GM23338 (cell line): ENCODE data around the gene CCBE1. TPM values are rescaled to one million over a fixed set of nuclear protein-coding genes. Genes with fewer than 3 reads are reported as not detected.

ENCODE experiments used
- ATAC-seq: fragments of 200-7000 bp; cut with Tn5 transposase; 3 replicates; pipeline ENCODE4 v1.9.1; 2020
- DNase-seq: peaks from one replicate; pipeline ENCODE4 v3.0.0-alpha.2; 2015; ENCODE audit warnings: low spot score
- H2AFZ ChIP-seq: fragments of 200-600 bp; sonication (generic); 2 replicates; pipeline ENCODE4 v1.8.0; 2016; ENCODE audit warnings: antibody characterized with exemption, mild to moderate bottlenecking, moderate library complexity
- H3F3A ChIP-seq: fragments of 200-600 bp; sonication (generic); replicated peaks from 2 replicates; pipeline ENCODE4 v1.8.0; 2017; ENCODE audit warnings: antibody characterized with exemption, mixed run types, low read depth
- H3K27ac ChIP-seq: fragments of 200-600 bp; sonication (generic); 2 replicates; pipeline ENCODE4 v1.6.1; 2016; ENCODE audit warnings: low read depth
- H3K27me3 ChIP-seq: fragments of 200-600 bp; sonication (generic); 2 replicates; pipeline ENCODE4 v1.8.0; 2016; ENCODE audit warnings: mild to moderate bottlenecking, mixed run types, moderate library complexity; ENCODE audit not compliant: insufficient read depth
- H3K36me3 ChIP-seq: fragments of 200-600 bp; sonication (generic); 2 replicates; pipeline ENCODE4 v1.8.0; 2016; ENCODE audit warnings: mild to moderate bottlenecking; ENCODE audit not compliant: insufficient read depth
- H3K4me1 ChIP-seq: fragments of 200-600 bp; sonication (generic); 2 replicates; pipeline ENCODE4 v1.8.0; 2016; ENCODE audit warnings: mild to moderate bottlenecking, moderate library complexity; ENCODE audit not compliant: insufficient read depth
- H3K4me2 ChIP-seq: fragments of 200-600 bp; sonication (generic); 2 replicates; pipeline ENCODE4 v1.7.1; 2017; ENCODE audit warnings: mixed run types
- H3K4me3 ChIP-seq: fragments of 200-600 bp; sonication (generic); 2 replicates; pipeline ENCODE4 v1.6.1; 2016; ENCODE audit warnings: mixed run types
- H3K79me2 ChIP-seq: fragments of 200-600 bp; sonication (generic); replicated peaks from 2 replicates; pipeline ENCODE4 v1.8.0; 2017; ENCODE audit warnings: mild to moderate bottlenecking; ENCODE audit not compliant: insufficient read depth
- H3K9me2 ChIP-seq: fragments of 200-600 bp; sonication (generic); 2 replicates; pipeline ENCODE4 v1.8.0; 2017; ENCODE audit not compliant: insufficient read depth
- H4K20me1 ChIP-seq: fragments of 200-600 bp; sonication (generic); replicated peaks from 2 replicates; pipeline ENCODE4 v1.8.0; 2017; ENCODE audit warnings: mild to moderate bottlenecking; ENCODE audit not compliant: insufficient read depth
- H3K27ac Mint-ChIP-seq: 2 replicates; pipeline ENCODE4 v1.8.0; 2020; ENCODE audit warnings: inconsistent platforms, mild to moderate bottlenecking, moderate library complexity, mixed read lengths
- H3K27me3 Mint-ChIP-seq: 3 replicates; pipeline ENCODE4 v1.8.0; 2022; ENCODE audit warnings: low read depth, mild to moderate bottlenecking, moderate library complexity, mixed read lengths, inconsistent platforms; ENCODE audit not compliant: insufficient read depth, poor library complexity
- H3K36me3 Mint-ChIP-seq: 3 replicates; pipeline ENCODE4 v1.8.0; 2021; ENCODE audit warnings: low read depth, mild to moderate bottlenecking, inconsistent platforms, moderate library complexity, mixed read lengths
- H3K4me1 Mint-ChIP-seq: 3 replicates; pipeline ENCODE4 v1.8.0; 2020; ENCODE audit warnings: mild to moderate bottlenecking, inconsistent platforms, mixed read lengths
- H3K4me3 Mint-ChIP-seq: 3 replicates; pipeline ENCODE4 v1.8.0; 2021; ENCODE audit warnings: moderate library complexity, mild to moderate bottlenecking, inconsistent platforms, mixed read lengths
- H3K9me3 Mint-ChIP-seq: 3 replicates; pipeline ENCODE4 v1.8.0; 2020; ENCODE audit warnings: moderate library complexity, mild to moderate bottlenecking, inconsistent platforms, mixed read lengths
- CREB1 ChIP-seq: fragments of 250-450 bp; sonication (Bioruptor Pico); IDR thresholded peaks from 2 replicates; pipeline ENCODE4 v1.5.0; 2020; ENCODE audit warnings: low read depth, mild to moderate bottlenecking, moderate library complexity
- EZH2 ChIP-seq: fragments of 200-600 bp; sonication (generic); IDR thresholded peaks from one replicate; pipeline ENCODE4 v1.8.0; 2017; ENCODE audit warnings: antibody characterized with exemption, mild to moderate bottlenecking, low read depth; ENCODE audit not compliant: unreplicated experiment
- EZH2phosphoT487 ChIP-seq: fragments of 200-600 bp; sonication (generic); IDR thresholded peaks from one replicate; pipeline ENCODE4 v1.8.1; 2018; ENCODE audit warnings: antibody characterized with exemption; ENCODE audit not compliant: unreplicated experiment
- JUNB ChIP-seq: IDR thresholded peaks from one replicate; pipeline ENCODE4 v1.6.1; 2016; ENCODE audit warnings: antibody characterized with exemption; ENCODE audit not compliant: unreplicated experiment
- NANOG ChIP-seq: IDR thresholded peaks from 2 replicates; pipeline ENCODE4 v1.6.1; 2016; ENCODE audit warnings: antibody characterized with exemption, borderline replicate concordance
- POLR2AphosphoS5 ChIP-seq: IDR thresholded peaks from 2 replicates; pipeline ENCODE4 v1.6.1; 2016; ENCODE audit warnings: antibody characterized with exemption, low read depth
- STAT1 ChIP-seq: IDR thresholded peaks from one replicate; pipeline ENCODE4 v1.6.1; 2016; ENCODE audit warnings: antibody characterized with exemption; ENCODE audit not compliant: unreplicated experiment
- ZNF114 ChIP-seq: fragments of 250-450 bp; sonication (Bioruptor Pico); IDR thresholded peaks from 2 replicates; pipeline ENCODE4 v1.5.0; 2020; ENCODE audit warnings: mild to moderate bottlenecking, moderate library complexity
- ZNF331 ChIP-seq: fragments of 250-450 bp; sonication (Bioruptor Pico); IDR thresholded peaks from 2 replicates; pipeline ENCODE4 v1.5.0; 2020; ENCODE audit warnings: low read depth, mild to moderate bottlenecking, moderate library complexity
- polyA plus RNA-seq: library from polyadenylated mRNA; unstranded; fragments of >200 nt; fragmentation: Nextera tagmentation; extraction: Ambion mirVana; gene quantifications from 2 replicates; pipeline ENCODE4 v1.2.1, GENCODE V29; 2016
- total RNA-seq: library from RNA; depleted of rRNA; stranded (reverse); fragments of >200 nt; shearing (Covaris generic); gene quantifications from 2 replicates; pipeline ENCODE4 v1.2.3, GENCODE V29; 2014
- TF ChIP-seq, protein P1 (sequence below): IDR thresholded peaks from one replicate; pipeline ENCODE4 v1.6.1; 2018; ENCODE audit warnings: antibody characterized with exemption; ENCODE audit not compliant: unreplicated experiment
- TF ChIP-seq, protein P2 (sequence below), 2 experiments: fragments of 200-600 bp in 1 of 2; sonication (generic) in 1 of 2; conservative IDR thresholded peaks; 2 replicates each; pipeline versions ENCODE4 v1.5.1 to v1.6.1; 2016 to 2017; ENCODE audit warnings: antibody characterized with exemption in 2 of 2, low read depth in 2 of 2, mild to moderate bottlenecking in 2 of 2, moderate library complexity in 1 of 2
- TF ChIP-seq, protein P3 (sequence below): IDR thresholded peaks from 2 replicates; pipeline ENCODE4 v1.6.1; 2016; ENCODE audit warnings: antibody characterized with exemption
- TF ChIP-seq, protein P4 (sequence below): fragments of 250-450 bp; sonication (Bioruptor Pico); IDR thresholded peaks from 2 replicates; pipeline ENCODE4 v1.5.0; 2020; ENCODE audit warnings: mild to moderate bottlenecking, moderate library complexity

CCBE1 gene
- total and polyA plus RNA-seq, 2 experiments from 2014 or later = 2.1 to 2.6 TPM

DNA sequence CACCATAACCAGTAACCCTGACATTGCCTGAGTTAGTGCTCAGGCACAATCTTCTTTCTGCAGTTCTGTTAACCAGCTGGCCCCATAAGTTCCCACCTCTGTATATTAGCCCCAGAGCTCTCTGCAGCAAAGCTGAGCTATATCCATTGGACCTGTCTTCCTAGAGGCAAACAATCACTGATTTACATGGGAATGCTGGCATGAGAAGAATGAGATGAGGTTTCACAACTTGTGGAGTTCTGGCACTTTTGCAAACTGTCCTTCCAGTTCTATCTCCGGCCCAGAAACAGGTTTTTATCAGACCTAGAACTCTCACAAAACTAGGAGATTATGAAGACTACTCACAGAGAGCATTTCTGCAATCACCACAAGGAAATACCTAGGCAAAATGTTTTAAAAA lies 7.9 kb upstream of the CCBE1 start:
- no peak overlapping the region for H3K4me3 Mint-ChIP-seq
- no peaks in the 10 kb centered on the region for H3K27me3 ChIP-seq
- H3K36me3 ChIP-seq = no peaks in the 10 kb centered on the region
- H3K9me3 Mint-ChIP-seq = no peaks in the 10 kb centered on the region; the same call in 2 of the 3 replicates
- H4K20me1 ChIP-seq = no peaks in the 10 kb centered on the region
- DNase-seq = no peak
- H3F3A ChIP-seq = no peaks in the 10 kb centered on the region
- no peak overlapping the region for H2AFZ ChIP-seq
- H3K27ac ChIP-seq = no peak overlapping the region
- peaks cover 38% of the 10 kb centered on the region for H3K4me1 Mint-ChIP-seq
- no peaks in the 10 kb centered on the region for H3K36me3 Mint-ChIP-seq
- no peak overlapping the region for H3K4me2 ChIP-seq
- ATAC-seq = no peak
- TF ChIP-seq, protein P1, sequence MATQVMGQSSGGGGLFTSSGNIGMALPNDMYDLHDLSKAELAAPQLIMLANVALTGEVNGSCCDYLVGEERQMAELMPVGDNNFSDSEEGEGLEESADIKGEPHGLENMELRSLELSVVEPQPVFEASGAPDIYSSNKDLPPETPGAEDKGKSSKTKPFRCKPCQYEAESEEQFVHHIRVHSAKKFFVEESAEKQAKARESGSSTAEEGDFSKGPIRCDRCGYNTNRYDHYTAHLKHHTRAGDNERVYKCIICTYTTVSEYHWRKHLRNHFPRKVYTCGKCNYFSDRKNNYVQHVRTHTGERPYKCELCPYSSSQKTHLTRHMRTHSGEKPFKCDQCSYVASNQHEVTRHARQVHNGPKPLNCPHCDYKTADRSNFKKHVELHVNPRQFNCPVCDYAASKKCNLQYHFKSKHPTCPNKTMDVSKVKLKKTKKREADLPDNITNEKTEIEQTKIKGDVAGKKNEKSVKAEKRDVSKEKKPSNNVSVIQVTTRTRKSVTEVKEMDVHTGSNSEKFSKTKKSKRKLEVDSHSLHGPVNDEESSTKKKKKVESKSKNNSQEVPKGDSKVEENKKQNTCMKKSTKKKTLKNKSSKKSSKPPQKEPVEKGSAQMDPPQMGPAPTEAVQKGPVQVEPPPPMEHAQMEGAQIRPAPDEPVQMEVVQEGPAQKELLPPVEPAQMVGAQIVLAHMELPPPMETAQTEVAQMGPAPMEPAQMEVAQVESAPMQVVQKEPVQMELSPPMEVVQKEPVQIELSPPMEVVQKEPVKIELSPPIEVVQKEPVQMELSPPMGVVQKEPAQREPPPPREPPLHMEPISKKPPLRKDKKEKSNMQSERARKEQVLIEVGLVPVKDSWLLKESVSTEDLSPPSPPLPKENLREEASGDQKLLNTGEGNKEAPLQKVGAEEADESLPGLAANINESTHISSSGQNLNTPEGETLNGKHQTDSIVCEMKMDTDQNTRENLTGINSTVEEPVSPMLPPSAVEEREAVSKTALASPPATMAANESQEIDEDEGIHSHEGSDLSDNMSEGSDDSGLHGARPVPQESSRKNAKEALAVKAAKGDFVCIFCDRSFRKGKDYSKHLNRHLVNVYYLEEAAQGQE = no peak
- TF ChIP-seq STAT1 (no peak), JUNB (no peak), POLR2AphosphoS5 (no peak), NANOG (no peak), CREB1 (CRISPR knock-in tag) (no peak), EZH2phosphoT487 (no peak), ZNF114 (CRISPR knock-in tag) (no peak), ZNF331 (CRISPR knock-in tag) (no peak), EZH2 (no peak)
- TF ChIP-seq, protein P2, sequence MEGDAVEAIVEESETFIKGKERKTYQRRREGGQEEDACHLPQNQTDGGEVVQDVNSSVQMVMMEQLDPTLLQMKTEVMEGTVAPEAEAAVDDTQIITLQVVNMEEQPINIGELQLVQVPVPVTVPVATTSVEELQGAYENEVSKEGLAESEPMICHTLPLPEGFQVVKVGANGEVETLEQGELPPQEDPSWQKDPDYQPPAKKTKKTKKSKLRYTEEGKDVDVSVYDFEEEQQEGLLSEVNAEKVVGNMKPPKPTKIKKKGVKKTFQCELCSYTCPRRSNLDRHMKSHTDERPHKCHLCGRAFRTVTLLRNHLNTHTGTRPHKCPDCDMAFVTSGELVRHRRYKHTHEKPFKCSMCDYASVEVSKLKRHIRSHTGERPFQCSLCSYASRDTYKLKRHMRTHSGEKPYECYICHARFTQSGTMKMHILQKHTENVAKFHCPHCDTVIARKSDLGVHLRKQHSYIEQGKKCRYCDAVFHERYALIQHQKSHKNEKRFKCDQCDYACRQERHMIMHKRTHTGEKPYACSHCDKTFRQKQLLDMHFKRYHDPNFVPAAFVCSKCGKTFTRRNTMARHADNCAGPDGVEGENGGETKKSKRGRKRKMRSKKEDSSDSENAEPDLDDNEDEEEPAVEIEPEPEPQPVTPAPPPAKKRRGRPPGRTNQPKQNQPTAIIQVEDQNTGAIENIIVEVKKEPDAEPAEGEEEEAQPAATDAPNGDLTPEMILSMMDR (conservative IDR thresholded peaks at IDR 0.05; ENCODE audit: low read depth in 2 of 2) = no peak
- TF ChIP-seq, protein P3, sequence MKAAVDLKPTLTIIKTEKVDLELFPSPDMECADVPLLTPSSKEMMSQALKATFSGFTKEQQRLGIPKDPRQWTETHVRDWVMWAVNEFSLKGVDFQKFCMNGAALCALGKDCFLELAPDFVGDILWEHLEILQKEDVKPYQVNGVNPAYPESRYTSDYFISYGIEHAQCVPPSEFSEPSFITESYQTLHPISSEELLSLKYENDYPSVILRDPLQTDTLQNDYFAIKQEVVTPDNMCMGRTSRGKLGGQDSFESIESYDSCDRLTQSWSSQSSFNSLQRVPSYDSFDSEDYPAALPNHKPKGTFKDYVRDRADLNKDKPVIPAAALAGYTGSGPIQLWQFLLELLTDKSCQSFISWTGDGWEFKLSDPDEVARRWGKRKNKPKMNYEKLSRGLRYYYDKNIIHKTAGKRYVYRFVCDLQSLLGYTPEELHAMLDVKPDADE = no peak
- TF ChIP-seq, protein P4, sequence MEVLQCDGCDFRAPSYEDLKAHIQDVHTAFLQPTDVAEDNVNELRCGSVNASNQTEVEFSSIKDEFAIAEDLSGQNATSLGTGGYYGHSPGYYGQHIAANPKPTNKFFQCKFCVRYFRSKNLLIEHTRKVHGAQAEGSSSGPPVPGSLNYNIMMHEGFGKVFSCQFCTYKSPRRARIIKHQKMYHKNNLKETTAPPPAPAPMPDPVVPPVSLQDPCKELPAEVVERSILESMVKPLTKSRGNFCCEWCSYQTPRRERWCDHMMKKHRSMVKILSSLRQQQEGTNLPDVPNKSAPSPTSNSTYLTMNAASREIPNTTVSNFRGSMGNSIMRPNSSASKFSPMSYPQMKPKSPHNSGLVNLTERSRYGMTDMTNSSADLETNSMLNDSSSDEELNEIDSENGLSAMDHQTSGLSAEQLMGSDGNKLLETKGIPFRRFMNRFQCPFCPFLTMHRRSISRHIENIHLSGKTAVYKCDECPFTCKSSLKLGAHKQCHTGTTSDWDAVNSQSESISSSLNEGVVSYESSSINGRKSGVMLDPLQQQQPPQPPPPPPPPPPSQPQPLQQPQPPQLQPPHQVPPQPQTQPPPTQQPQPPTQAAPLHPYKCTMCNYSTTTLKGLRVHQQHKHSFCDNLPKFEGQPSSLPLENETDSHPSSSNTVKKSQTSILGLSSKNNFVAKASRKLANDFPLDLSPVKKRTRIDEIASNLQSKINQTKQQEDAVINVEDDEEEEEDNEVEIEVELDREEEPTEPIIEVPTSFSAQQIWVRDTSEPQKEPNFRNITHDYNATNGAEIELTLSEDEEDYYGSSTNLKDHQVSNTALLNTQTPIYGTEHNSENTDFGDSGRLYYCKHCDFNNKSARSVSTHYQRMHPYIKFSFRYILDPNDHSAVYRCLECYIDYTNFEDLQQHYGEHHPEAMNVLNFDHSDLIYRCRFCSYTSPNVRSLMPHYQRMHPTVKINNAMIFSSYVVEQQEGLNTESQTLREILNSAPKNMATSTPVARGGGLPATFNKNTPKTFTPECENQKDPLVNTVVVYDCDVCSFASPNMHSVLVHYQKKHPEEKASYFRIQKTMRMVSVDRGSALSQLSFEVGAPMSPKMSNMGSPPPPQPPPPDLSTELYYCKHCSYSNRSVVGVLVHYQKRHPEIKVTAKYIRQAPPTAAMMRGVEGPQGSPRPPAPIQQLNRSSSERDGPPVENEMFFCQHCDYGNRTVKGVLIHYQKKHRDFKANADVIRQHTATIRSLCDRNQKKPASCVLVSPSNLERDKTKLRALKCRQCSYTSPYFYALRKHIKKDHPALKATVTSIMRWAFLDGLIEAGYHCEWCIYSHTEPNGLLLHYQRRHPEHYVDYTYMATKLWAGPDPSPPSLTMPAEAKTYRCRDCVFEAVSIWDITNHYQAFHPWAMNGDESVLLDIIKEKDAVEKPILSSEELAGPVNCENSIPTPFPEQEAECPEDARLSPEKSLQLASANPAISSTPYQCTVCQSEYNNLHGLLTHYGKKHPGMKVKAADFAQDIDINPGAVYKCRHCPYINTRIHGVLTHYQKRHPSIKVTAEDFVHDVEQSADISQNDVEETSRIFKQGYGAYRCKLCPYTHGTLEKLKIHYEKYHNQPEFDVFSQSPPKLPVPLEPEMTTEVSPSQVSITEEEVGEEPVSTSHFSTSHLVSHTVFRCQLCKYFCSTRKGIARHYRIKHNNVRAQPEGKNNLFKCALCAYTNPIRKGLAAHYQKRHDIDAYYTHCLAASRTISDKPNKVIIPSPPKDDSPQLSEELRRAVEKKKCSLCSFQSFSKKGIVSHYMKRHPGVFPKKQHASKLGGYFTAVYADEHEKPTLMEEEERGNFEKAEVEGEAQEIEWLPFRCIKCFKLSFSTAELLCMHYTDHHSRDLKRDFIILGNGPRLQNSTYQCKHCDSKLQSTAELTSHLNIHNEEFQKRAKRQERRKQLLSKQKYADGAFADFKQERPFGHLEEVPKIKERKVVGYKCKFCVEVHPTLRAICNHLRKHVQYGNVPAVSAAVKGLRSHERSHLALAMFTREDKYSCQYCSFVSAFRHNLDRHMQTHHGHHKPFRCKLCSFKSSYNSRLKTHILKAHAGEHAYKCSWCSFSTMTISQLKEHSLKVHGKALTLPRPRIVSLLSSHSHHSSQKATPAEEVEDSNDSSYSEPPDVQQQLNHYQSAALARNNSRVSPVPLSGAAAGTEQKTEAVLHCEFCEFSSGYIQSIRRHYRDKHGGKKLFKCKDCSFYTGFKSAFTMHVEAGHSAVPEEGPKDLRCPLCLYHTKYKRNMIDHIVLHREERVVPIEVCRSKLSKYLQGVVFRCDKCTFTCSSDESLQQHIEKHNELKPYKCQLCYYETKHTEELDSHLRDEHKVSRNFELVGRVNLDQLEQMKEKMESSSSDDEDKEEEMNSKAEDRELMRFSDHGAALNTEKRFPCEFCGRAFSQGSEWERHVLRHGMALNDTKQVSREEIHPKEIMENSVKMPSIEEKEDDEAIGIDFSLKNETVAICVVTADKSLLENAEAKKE = no peak
- H3K9me2 ChIP-seq = no peaks in the 10 kb centered on the region
- no peak overlapping the region for H3K4me3 ChIP-seq
- H3K27ac Mint-ChIP-seq = no peak overlapping the region
- H3K4me1 ChIP-seq = peaks cover 21% of the 10 kb centered on the region
- peaks cover 5% of the 10 kb centered on the region for H3K27me3 Mint-ChIP-seq
- H3K79me2 ChIP-seq = no peaks in the 10 kb centered on the region
